ENCODE measurements around the gene TICAM2. TPM values are rescaled to one million over a fixed set of nuclear protein-coding genes. Genes with fewer than 3 reads are reported as not detected.
A peak's percentile ranks its signal among the peaks of the same experiment; 100 is the strongest.

Gene TICAM2
- total and polyA plus RNA-seq, 10 of the 15 experiments (the other 5 are each of a cell fraction or from before 2014, with no cell fraction given), result 0.14 to 7.0 (median 2.9) TPM

DNA sequence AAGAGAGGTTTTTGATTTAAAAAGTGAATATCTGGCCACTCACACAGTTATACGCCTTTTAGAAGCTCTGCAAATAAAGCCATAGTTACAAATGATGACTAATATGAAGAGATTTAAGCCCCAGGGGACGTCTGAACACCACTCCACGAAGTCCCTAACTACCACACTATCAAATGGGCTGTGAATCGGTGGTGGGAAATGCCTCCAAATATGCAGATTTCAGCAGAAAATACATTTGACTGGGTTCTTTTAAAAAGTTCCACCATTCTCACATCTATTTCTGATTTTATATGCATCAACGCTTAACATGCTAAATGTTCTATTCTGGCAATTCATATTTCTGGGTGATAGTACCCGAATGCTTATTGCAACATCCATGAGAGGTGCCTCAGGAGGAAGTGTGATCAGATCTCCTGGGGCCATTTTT is 22.5 kb downstream of the TICAM2 start (continued):
- TF ChIP-seq, protein P1, sequence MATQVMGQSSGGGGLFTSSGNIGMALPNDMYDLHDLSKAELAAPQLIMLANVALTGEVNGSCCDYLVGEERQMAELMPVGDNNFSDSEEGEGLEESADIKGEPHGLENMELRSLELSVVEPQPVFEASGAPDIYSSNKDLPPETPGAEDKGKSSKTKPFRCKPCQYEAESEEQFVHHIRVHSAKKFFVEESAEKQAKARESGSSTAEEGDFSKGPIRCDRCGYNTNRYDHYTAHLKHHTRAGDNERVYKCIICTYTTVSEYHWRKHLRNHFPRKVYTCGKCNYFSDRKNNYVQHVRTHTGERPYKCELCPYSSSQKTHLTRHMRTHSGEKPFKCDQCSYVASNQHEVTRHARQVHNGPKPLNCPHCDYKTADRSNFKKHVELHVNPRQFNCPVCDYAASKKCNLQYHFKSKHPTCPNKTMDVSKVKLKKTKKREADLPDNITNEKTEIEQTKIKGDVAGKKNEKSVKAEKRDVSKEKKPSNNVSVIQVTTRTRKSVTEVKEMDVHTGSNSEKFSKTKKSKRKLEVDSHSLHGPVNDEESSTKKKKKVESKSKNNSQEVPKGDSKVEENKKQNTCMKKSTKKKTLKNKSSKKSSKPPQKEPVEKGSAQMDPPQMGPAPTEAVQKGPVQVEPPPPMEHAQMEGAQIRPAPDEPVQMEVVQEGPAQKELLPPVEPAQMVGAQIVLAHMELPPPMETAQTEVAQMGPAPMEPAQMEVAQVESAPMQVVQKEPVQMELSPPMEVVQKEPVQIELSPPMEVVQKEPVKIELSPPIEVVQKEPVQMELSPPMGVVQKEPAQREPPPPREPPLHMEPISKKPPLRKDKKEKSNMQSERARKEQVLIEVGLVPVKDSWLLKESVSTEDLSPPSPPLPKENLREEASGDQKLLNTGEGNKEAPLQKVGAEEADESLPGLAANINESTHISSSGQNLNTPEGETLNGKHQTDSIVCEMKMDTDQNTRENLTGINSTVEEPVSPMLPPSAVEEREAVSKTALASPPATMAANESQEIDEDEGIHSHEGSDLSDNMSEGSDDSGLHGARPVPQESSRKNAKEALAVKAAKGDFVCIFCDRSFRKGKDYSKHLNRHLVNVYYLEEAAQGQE (IDR thresholded peaks at IDR 0.05; ENCODE audit: low read depth, low read length), result no peak
- TF ChIP-seq JUNB (IDR thresholded peaks at IDR 0.05) (peak; percentile 93), ZZZ3 (IDR thresholded peaks at IDR 0.05; ENCODE audit: control insufficient read depth, insufficient read length, low read depth) (no peak), SMAD5 (IDR thresholded peaks at IDR 0.05; ENCODE audit: low read depth) (no peak), CBFB (IDR thresholded peaks at IDR 0.05; ENCODE audit: low read depth) (no peak), TAF1 (IDR thresholded peaks at IDR 0.05; ENCODE audit: borderline replicate concordance, low read depth, low read length) (no peak), IRF4 (IDR thresholded peaks at IDR 0.05; ENCODE audit: low read depth, low read length) (peak; percentile 95), DPF2 (IDR thresholded peaks at IDR 0.05) (peak; percentile 66), GATAD2B (conservative IDR thresholded peaks at IDR 0.05; ENCODE audit: low read depth) (peak; percentile 94), STAT1 (conservative IDR thresholded peaks at IDR 0.05) (no peak), ZNF622 (IDR thresholded peaks at IDR 0.05) (no peak), MTA3 (IDR thresholded peaks at IDR 0.05; ENCODE audit: borderline replicate concordance, low read length) (0 out of 2 replicates have a peak, but pooled peaks have one; percentile 54), FOXK2 (IDR thresholded peaks at IDR 0.05) (no peak), LARP7 (IDR thresholded peaks at IDR 0.05) (no peak), SRF (IDR thresholded peaks at IDR 0.05; ENCODE audit: low read depth in 2 of 2, low read length in 2 of 2) (no peak), RUNX3 (IDR thresholded peaks at IDR 0.05; ENCODE audit: low read length) (peak; percentile 84)
- TF ChIP-seq, protein P2, sequence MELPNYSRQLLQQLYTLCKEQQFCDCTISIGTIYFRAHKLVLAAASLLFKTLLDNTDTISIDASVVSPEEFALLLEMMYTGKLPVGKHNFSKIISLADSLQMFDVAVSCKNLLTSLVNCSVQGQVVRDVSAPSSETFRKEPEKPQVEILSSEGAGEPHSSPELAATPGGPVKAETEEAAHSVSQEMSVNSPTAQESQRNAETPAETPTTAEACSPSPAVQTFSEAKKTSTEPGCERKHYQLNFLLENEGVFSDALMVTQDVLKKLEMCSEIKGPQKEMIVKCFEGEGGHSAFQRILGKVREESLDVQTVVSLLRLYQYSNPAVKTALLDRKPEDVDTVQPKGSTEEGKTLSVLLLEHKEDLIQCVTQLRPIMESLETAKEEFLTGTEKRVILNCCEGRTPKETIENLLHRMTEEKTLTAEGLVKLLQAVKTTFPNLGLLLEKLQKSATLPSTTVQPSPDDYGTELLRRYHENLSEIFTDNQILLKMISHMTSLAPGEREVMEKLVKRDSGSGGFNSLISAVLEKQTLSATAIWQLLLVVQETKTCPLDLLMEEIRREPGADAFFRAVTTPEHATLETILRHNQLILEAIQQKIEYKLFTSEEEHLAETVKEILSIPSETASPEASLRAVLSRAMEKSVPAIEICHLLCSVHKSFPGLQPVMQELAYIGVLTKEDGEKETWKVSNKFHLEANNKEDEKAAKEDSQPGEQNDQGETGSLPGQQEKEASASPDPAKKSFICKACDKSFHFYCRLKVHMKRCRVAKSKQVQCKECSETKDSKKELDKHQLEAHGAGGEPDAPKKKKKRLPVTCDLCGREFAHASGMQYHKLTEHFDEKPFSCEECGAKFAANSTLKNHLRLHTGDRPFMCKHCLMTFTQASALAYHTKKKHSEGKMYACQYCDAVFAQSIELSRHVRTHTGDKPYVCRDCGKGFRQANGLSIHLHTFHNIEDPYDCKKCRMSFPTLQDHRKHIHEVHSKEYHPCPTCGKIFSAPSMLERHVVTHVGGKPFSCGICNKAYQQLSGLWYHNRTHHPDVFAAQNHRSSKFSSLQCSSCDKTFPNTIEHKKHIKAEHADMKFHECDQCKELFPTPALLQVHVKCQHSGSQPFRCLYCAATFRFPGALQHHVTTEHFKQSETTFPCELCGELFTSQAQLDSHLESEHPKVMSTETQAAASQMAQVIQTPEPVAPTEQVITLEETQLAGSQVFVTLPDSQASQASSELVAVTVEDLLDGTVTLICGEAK (IDR thresholded peaks at IDR 0.05; ENCODE audit: borderline replicate concordance), result no peak
- TF ChIP-seq, protein P3, sequence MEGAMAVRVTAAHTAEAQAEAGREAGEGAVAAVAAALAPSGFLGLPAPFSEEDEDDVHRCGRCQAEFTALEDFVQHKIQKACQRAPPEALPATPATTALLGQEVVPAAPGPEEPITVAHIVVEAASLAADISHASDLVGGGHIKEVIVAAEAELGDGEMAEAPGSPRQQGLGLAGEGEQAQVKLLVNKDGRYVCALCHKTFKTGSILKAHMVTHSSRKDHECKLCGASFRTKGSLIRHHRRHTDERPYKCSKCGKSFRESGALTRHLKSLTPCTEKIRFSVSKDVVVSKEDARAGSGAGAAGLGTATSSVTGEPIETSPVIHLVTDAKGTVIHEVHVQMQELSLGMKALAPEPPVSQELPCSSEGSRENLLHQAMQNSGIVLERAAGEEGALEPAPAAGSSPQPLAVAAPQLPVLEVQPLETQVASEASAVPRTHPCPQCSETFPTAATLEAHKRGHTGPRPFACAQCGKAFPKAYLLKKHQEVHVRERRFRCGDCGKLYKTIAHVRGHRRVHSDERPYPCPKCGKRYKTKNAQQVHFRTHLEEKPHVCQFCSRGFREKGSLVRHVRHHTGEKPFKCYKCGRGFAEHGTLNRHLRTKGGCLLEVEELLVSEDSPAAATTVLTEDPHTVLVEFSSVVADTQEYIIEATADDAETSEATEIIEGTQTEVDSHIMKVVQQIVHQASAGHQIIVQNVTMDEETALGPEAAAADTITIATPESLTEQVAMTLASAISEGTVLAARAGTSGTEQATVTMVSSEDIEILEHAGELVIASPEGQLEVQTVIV (IDR thresholded peaks at IDR 0.05; ENCODE audit: borderline replicate concordance, partially characterized antibody), result no peak

Measured in GM12878 (cell line).